ENCODE data around the gene CTSE. TPM values are rescaled to one million over a fixed set of nuclear protein-coding genes. Genes with fewer than 3 reads are reported as not detected.
"Not testable (repeated sequence)": the region's sequence is repeated elsewhere in the genome, so short reads cannot be mapped to it uniquely, and the experiment has no call there.

Gene CTSE
- total RNA-seq, 1 donor from 2014 or later: not detected

GRCh38 chr1:206002160-206002559 is 21.5 kb downstream of the CTSE start:
- no peak for TF ChIP-seq CTCF (IDR thresholded peaks at IDR 0.05)
- ChIA-PET CTCF (no interaction called here), POLR2A (no interaction called here)
- ATAC-seq (ENCODE audit: low read depth) (no peak), DNase-seq (no peak)
- H3K4me1 Mint-ChIP-seq: no peaks in the 10 kb centered on the region
- no peaks in the 10 kb centered on the region for H3K36me3 Mint-ChIP-seq (ENCODE audit: low read depth)
- H3K9me3 Mint-ChIP-seq: peaks cover 1% of the 10 kb centered on the region
- no peak overlapping the region for H3K27ac Mint-ChIP-seq
- intact Hi-C loops (cut with micrococcal nuclease): no loop called here
- H3K27me3 Mint-ChIP-seq: no peaks in the 10 kb centered on the region
- H3K4me3 Mint-ChIP-seq: no peak overlapping the region

GRCh38 chr1:206001476-206001888 is 22.2 kb downstream of the CTSE start:
- intact Hi-C loops (cut with micrococcal nuclease): no loop called here
- no peak for TF ChIP-seq CTCF (IDR thresholded peaks at IDR 0.05)
- Mint-ChIP-seq H3K27me3 (no peaks in the 10 kb centered on the region), H3K9me3 (peaks cover 7% of the 10 kb centered on the region), H3K4me3 (no peak overlapping the region), H3K4me1 (peaks cover 2% of the 10 kb centered on the region), H3K27ac (no peak overlapping the region), H3K36me3 (ENCODE audit: low read depth) (no peaks in the 10 kb centered on the region)
- DNase-seq (no peak), ATAC-seq (ENCODE audit: low read depth) (no peak)
- POLR2A ChIA-PET: interaction anchor here (0.7 kb wide), 1 partner anchor 681 kb away, joined by 3 read pairs; no protein-coding TSS in a partner anchor
- CTCF ChIA-PET: no interaction called here

- intact Hi-C loops (cut with micrococcal nuclease): no loop called here
- ChIA-PET POLR2A (interaction anchor here (0.7 kb wide), 1 partner anchor 682 kb away, joined by 3 read pairs; no protein-coding TSS in a partner anchor), CTCF (interaction anchor here (0.8 to 1.7 kb wide), 3 partner anchors 19 to 105 kb away, joined by 3 to 9 read pairs (median 4); no protein-coding TSS in a partner anchor)
- peaks cover 9% of the 10 kb centered on the region for H3K9me3 Mint-ChIP-seq
- H3K27me3 Mint-ChIP-seq: no peaks in the 10 kb centered on the region
- TF ChIP-seq CTCF (IDR thresholded peaks at IDR 0.05): no peak
- no peaks in the 10 kb centered on the region for H3K36me3 Mint-ChIP-seq (ENCODE audit: low read depth)
- H3K4me1 Mint-ChIP-seq: peaks cover 3% of the 10 kb centered on the region
- no peak for ATAC-seq (ENCODE audit: low read depth)
- no peak for DNase-seq
- H3K27ac Mint-ChIP-seq: no peak overlapping the region
- H3K4me3 Mint-ChIP-seq: no peak overlapping the region
These were observed 22.9 kb downstream of the CTSE start for GRCh38 chr1:206000641-206001339.

GRCh38 chr1:205998457-205999241 is 25.0 kb downstream of the CTSE start:
- POLR2A ChIA-PET: no interaction called here
- Mint-ChIP-seq H3K27me3 (no peaks in the 10 kb centered on the region), H3K4me1 (peaks cover 3% of the 10 kb centered on the region), H3K27ac (no peak overlapping the region), H3K4me3 (no peak overlapping the region), H3K9me3 (peaks cover 9% of the 10 kb centered on the region), H3K36me3 (ENCODE audit: low read depth) (no peaks in the 10 kb centered on the region)
- intact Hi-C loops (cut with micrococcal nuclease): no loop called here
- DNase-seq (no peak), ATAC-seq (ENCODE audit: low read depth) (no peak)
- CTCF ChIA-PET: interaction anchor here (1.0 to 1.3 kb wide), 2 partner anchors 15 to 21 kb away, joined by 3 to 4 read pairs; no protein-coding TSS in a partner anchor
- TF ChIP-seq CTCF (IDR thresholded peaks at IDR 0.05): no peak

- H3K27me3 Mint-ChIP-seq; H3K27ac Mint-ChIP-seq; intact Hi-C loops (cut with micrococcal nuclease); DNase-seq; CTCF ChIA-PET; H3K4me3 Mint-ChIP-seq; H3K9me3 Mint-ChIP-seq; H3K4me1 Mint-ChIP-seq; ATAC-seq (ENCODE audit: low read depth); POLR2A ChIA-PET; H3K36me3 Mint-ChIP-seq (ENCODE audit: low read depth): not testable (repeated sequence)
These were observed 27.1 kb downstream of the CTSE start for GRCh38 chr1:205996641-205997040.
